ENCODE results near the gene MIEF2. TPM values are rescaled to one million over a fixed set of nuclear protein-coding genes. Genes with fewer than 3 reads are reported as not detected.

Gene MIEF2
- total and polyA plus RNA-seq, 10 of the 15 experiments (the other 5 are each of a cell fraction or from before 2014, with no cell fraction given): 0.16 to 9.2 (median 4.1) TPM

GRCh38 chr17:18217412-18218015 lies 42.9 kb upstream of the MIEF2 start (continued):
- TF ChIP-seq, protein P1, sequence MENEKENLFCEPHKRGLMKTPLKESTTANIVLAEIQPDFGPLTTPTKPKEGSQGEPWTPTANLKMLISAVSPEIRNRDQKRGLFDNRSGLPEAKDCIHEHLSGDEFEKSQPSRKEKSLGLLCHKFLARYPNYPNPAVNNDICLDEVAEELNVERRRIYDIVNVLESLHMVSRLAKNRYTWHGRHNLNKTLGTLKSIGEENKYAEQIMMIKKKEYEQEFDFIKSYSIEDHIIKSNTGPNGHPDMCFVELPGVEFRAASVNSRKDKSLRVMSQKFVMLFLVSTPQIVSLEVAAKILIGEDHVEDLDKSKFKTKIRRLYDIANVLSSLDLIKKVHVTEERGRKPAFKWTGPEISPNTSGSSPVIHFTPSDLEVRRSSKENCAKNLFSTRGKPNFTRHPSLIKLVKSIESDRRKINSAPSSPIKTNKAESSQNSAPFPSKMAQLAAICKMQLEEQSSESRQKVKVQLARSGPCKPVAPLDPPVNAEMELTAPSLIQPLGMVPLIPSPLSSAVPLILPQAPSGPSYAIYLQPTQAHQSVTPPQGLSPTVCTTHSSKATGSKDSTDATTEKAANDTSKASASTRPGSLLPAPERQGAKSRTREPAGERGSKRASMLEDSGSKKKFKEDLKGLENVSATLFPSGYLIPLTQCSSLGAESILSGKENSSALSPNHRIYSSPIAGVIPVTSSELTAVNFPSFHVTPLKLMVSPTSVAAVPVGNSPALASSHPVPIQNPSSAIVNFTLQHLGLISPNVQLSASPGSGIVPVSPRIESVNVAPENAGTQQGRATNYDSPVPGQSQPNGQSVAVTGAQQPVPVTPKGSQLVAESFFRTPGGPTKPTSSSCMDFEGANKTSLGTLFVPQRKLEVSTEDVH (IDR thresholded peaks at IDR 0.05; ENCODE audit: low read depth, partially characterized antibody): no peak
- TF ChIP-seq SMC3 (IDR thresholded peaks at IDR 0.05; ENCODE audit: borderline replicate concordance, low read length): peak; percentile 69

DNA sequence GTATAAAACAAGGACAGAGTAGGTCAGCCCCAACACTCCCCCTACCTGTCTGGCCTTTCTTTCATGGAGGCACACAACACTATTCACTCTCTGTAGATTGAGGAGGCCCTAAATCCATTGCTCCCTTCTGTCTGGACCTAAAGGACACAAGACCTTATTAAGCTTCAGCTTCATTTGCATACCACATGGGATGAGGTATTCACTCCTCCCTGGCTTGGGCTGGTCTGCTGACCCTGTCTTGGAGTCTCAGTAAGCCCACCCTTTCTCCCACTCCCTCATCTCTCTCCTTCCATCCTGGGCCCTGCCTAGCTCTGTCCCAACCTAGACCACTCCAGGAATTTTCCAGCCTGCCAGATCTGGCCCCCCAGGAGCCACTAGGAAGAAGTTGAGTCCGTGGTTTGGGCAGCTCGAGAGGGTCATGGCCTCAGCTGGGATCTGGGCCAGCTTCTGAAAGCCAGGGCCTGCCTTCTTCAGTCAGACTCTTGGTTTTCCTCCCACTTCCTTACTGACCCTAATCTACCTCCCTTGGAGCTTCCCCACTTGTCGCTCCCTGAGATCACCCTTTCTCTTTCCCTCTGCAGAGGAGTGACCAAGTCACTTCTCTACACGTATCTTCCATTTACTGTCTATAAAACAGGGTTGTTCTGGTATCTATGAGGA lies 41.6 kb upstream of the MIEF2 start:
- in situ Hi-C loops (cut with MboI): no loop called here
- no peak for ATAC-seq
- CTCF ChIA-PET: interaction anchor here (1.8 to 4.1 kb wide), 3 partner anchors 20 to 82 kb away, joined by 4 to 24 read pairs (median 7); no protein-coding TSS in a partner anchor

More for the DNA sequence above, 41.6 kb upstream of the MIEF2 start:
- Histone ChIP-seq H3K36me3 (ENCODE audit: control insufficient read depth in 2 of 2, insufficient read depth in 2 of 2, low read length in 1 of 2) (no peaks in the 10 kb centered on the region), H2AFZ (ENCODE audit: control insufficient read depth, low read depth, low read length) (no peak overlapping the region), H3K4me2 (ENCODE audit: control insufficient read depth, insufficient read depth) (no peak overlapping the region), H3K79me2 (ENCODE audit: control insufficient read depth, insufficient read depth, low read length) (no peaks in the 10 kb centered on the region), H3K9me3 (replicated peaks; ENCODE audit: control insufficient read depth, insufficient read depth, low read length) (no peaks in the 10 kb centered on the region), H3K4me3 (no peak overlapping the region), H3K9ac (ENCODE audit: control insufficient read depth, insufficient read depth, low read length) (no peak overlapping the region), H3K4me1 (ENCODE audit: control insufficient read depth, insufficient read depth, low read length) (peaks cover 10% of the 10 kb centered on the region), H4K20me1 (ENCODE audit: control insufficient read depth, insufficient read depth) (no peaks in the 10 kb centered on the region), H3K27ac (ENCODE audit: control insufficient read depth, insufficient read depth) (no peak overlapping the region), H3K27me3 (replicated peaks in 1 of 2; ENCODE audit: control insufficient read depth in 2 of 2, insufficient read depth in 2 of 2, low read length in 1 of 2) (no peaks in the 10 kb centered on the region)
- DNase-seq (ENCODE audit: low read depth, low spot score) (no peak), FAIRE-seq (no peak)
- WGBS (ENCODE audit: insufficient coverage, insufficient replicate concordance, low lambda C conversion rate, missing lambda C conversion rate): 62% methylated on average over 4 of the region's 4 CpGs
- intact Hi-C loops (cut with micrococcal nuclease; ENCODE audit: unreplicated experiment): no loop called here
- TF ChIP-seq IKZF2 (IDR thresholded peaks at IDR 0.05) (no peak), IRF4 (IDR thresholded peaks at IDR 0.05; ENCODE audit: low read depth, low read length) (no peak), SMC3 (IDR thresholded peaks at IDR 0.05; ENCODE audit: borderline replicate concordance, low read length) (no peak), PAX8 (IDR thresholded peaks at IDR 0.05) (no peak), SP1 (IDR thresholded peaks at IDR 0.05; ENCODE audit: low read depth, low read length) (no peak)
- no TSS peak for BruUV-seq (replicated peaks)
- RAD21 ChIA-PET (ENCODE audit: unreplicated experiment): interaction anchor here (1.0 kb wide), 1 partner anchor 31 kb away, joined by 3 read pairs; no protein-coding TSS in a partner anchor
- POLR2A ChIA-PET: no interaction called here
- SMC1A ChIA-PET (ENCODE audit: uncharacterized antibody, unreplicated experiment): interaction anchor here (0.7 to 2.7 kb wide), 3 partner anchors 24 to 77 kb away, joined by 3 to 9 read pairs (median 3); no protein-coding TSS in a partner anchor

Measured in GM12878 (cell line).